PC-9 (cell line): Measurements from ENCODE around the gene MET. TPM values are rescaled to one million over a fixed set of nuclear protein-coding genes. Genes with fewer than 3 reads are reported as not detected.

Source experiments
- BruUV-seq: library from RNA; stranded (reverse); fragments of 400-500 nt; replicated peaks from 2 replicates; lab custom pipeline; 2021; lab: Mats Ljungman, UMichigan
- CTCF ChIA-PET: fragments of 300-600 bp; sonication (Branson Sonifier 250); formaldehyde crosslinking; loops from one replicate; lab custom pipeline; 2022; ENCODE audit warnings: antibody characterized with exemption; lab: Charles Lee
- POLR2A ChIA-PET: fragments of 300-600 bp; sonication (Branson Sonifier 250); formaldehyde crosslinking; loops from one replicate; lab custom pipeline; 2022; ENCODE audit warnings: antibody characterized with exemption; ENCODE audit not compliant: unreplicated experiment; lab: Charles Lee
- DNase-seq, 2 experiments: peaks; one replicate each; pipeline versions ENCODE4 v3.0.0 to v3.0.0-alpha.2; 2015 to 2022; ENCODE audit warnings: mixed read lengths in 1 of 2
- H2AFZ ChIP-seq: fragments of 200-600 bp; sonication (generic); 2 replicates; pipeline ENCODE4 v1.8.1; 2017; ENCODE audit warnings: antibody characterized with exemption
- H3F3A ChIP-seq: fragments of 200-600 bp; sonication (generic); 2 replicates; pipeline ENCODE4 v1.8.1; 2017; ENCODE audit warnings: antibody characterized with exemption, mild to moderate bottlenecking, low read depth; ENCODE audit not compliant: insufficient read depth
- H3K27ac ChIP-seq: fragments of 200-600 bp; sonication (generic); 2 replicates; pipeline ENCODE4 v1.6.1; 2016; ENCODE audit warnings: mixed run types
- H3K27me3 ChIP-seq: fragments of 200-600 bp; sonication (generic); 2 replicates; pipeline ENCODE4 v1.6.1; 2016; ENCODE audit warnings: low read depth, mixed run types; ENCODE audit not compliant: insufficient read depth
- H3K36me3 ChIP-seq: fragments of 200-600 bp; sonication (generic); 2 replicates; pipeline ENCODE4 v1.6.1; 2016; ENCODE audit warnings: low read depth, mixed run types
- H3K4me1 ChIP-seq: fragments of 200-600 bp; sonication (generic); replicated peaks from 2 replicates; pipeline ENCODE4 v1.6.1; 2016; ENCODE audit warnings: mixed run types; ENCODE audit not compliant: insufficient read depth
- H3K4me2 ChIP-seq: fragments of 200-600 bp; sonication (generic); 2 replicates; pipeline ENCODE4 v1.6.1; 2017; ENCODE audit warnings: mixed run types
- H3K4me3 ChIP-seq: fragments of 200-600 bp; sonication (generic); 2 replicates; pipeline ENCODE4 v1.6.1; 2016; ENCODE audit warnings: mixed run types
- H3K79me2 ChIP-seq: fragments of 200-600 bp; sonication (generic); 2 replicates; pipeline ENCODE4 v1.6.1; 2017; ENCODE audit warnings: low read depth, mixed run types
- H3K9me2 ChIP-seq: fragments of 200-600 bp; sonication (generic); 2 replicates; pipeline ENCODE4 v1.8.1; 2017; ENCODE audit warnings: mild to moderate bottlenecking; ENCODE audit not compliant: insufficient read depth
- H3K9me3 ChIP-seq: fragments of 200-600 bp; sonication (generic); 2 replicates; pipeline ENCODE4 v1.8.1; 2016; ENCODE audit warnings: low read depth; ENCODE audit not compliant: insufficient read depth
- H4K20me1 ChIP-seq: fragments of 200-600 bp; sonication (generic); 2 replicates; pipeline ENCODE4 v1.8.1; 2017; ENCODE audit not compliant: insufficient read depth
- EZH2 ChIP-seq: fragments of 200-600 bp; sonication (generic); IDR thresholded peaks from 2 replicates; pipeline ENCODE4 v1.8.0; 2017; ENCODE audit warnings: antibody characterized with exemption, low read depth
- intact Hi-C: fragments of 100-400 bp; cut with micrococcal nuclease; formaldehyde crosslinking; loops from one replicate; pipeline ENCODE4 v1.10.0; 2022; ENCODE audit not compliant: unreplicated experiment
- total RNA-seq: library from RNA; stranded (reverse); gene quantifications from 2 replicates; pipeline ENCODE4 v1.2.3, GENCODE V29; 2021
- TF ChIP-seq, protein P1 (sequence below): fragments of 200-600 bp; sonication (generic); conservative IDR thresholded peaks from 2 replicates; pipeline ENCODE4 v1.6.1; 2017; ENCODE audit warnings: mixed run types, antibody characterized with exemption, mild to moderate bottlenecking, moderate library complexity

Gene MET
- total RNA-seq, 1 experiment from 2014 or later = 287 TPM

GRCh38 chr7:116752305-116753074 lies 80.5 kb downstream of the MET start:
- DNase-seq = no peak
- POLR2A ChIA-PET = no interaction called here
- Histone ChIP-seq H3K36me3 (0 out of 2 replicates have a peak, but pooled peaks cover 4% of the 10 kb centered on the region), H3K4me2 (no peak overlapping the region), H4K20me1 (no peaks in the 10 kb centered on the region), H3K9me3 (no peaks in the 10 kb centered on the region), H3K79me2 (no peaks in the 10 kb centered on the region), H3K9me2 (no peaks in the 10 kb centered on the region), H3K4me1 (no peaks in the 10 kb centered on the region), H3K4me3 (no peak overlapping the region), H3K27ac (no peak overlapping the region), H3K27me3 (no peaks in the 10 kb centered on the region), H3F3A (no peaks in the 10 kb centered on the region), H2AFZ (no peak overlapping the region)
- TF ChIP-seq EZH2 = no peak
- TF ChIP-seq, protein P1, sequence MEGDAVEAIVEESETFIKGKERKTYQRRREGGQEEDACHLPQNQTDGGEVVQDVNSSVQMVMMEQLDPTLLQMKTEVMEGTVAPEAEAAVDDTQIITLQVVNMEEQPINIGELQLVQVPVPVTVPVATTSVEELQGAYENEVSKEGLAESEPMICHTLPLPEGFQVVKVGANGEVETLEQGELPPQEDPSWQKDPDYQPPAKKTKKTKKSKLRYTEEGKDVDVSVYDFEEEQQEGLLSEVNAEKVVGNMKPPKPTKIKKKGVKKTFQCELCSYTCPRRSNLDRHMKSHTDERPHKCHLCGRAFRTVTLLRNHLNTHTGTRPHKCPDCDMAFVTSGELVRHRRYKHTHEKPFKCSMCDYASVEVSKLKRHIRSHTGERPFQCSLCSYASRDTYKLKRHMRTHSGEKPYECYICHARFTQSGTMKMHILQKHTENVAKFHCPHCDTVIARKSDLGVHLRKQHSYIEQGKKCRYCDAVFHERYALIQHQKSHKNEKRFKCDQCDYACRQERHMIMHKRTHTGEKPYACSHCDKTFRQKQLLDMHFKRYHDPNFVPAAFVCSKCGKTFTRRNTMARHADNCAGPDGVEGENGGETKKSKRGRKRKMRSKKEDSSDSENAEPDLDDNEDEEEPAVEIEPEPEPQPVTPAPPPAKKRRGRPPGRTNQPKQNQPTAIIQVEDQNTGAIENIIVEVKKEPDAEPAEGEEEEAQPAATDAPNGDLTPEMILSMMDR = no peak
- CTCF ChIA-PET = no interaction called here
- no TSS peak for BruUV-seq
- intact Hi-C loops = no loop called here

- CTCF ChIA-PET = no interaction called here
These were observed 81.1 kb downstream of the MET start for GRCh38 chr7:116753130-116753529.

DNA sequence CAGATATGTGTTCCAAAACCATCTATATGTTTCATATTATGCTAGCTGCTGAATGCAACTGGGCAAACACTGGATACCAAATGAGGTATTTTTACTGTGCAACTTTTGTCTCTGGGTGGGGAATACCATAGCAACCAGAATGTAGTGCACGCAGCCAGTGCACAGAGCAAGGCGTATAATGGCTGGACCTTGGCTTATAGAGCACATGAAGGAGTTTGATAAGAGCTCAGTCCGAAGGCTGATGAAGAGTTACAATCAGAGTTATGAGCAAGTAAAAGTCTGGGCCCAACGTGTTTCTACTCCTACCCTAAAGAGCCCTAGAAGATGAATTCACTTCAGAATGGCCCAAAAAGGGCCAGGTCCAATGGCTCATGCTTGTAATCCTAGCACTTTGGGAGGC lies 82.2 kb downstream of the MET start:
- intact Hi-C loops = no loop called here
- Histone ChIP-seq H4K20me1 (no peaks in the 10 kb centered on the region), H3K4me3 (no peak overlapping the region), H3K27me3 (no peaks in the 10 kb centered on the region), H2AFZ (no peak overlapping the region), H3K9me2 (no peaks in the 10 kb centered on the region), H3F3A (no peaks in the 10 kb centered on the region), H3K9me3 (no peaks in the 10 kb centered on the region), H3K4me2 (no peak overlapping the region), H3K4me1 (no peaks in the 10 kb centered on the region), H3K79me2 (no peaks in the 10 kb centered on the region), H3K27ac (no peak overlapping the region), H3K36me3 (peaks cover 17% of the 10 kb centered on the region; the same call in 1 of the 2 replicates)
- DNase-seq = no peak
- no TSS peak for BruUV-seq
- POLR2A ChIA-PET = no interaction called here
- CTCF ChIA-PET = no interaction called here
- TF ChIP-seq EZH2 = no peak
- TF ChIP-seq, protein P1 = no peak

More at GRCh38 chr7:116753130-116753529, 81.1 kb downstream of the MET start:
- DNase-seq = no peak
- POLR2A ChIA-PET = no interaction called here
- intact Hi-C loops = no loop called here
- Histone ChIP-seq H3K4me3 (no peak overlapping the region), H3K36me3 (peaks cover 10% of the 10 kb centered on the region; the same call in 1 of the 2 replicates), H3K4me1 (no peaks in the 10 kb centered on the region), H2AFZ (no peak overlapping the region), H3K27me3 (no peaks in the 10 kb centered on the region), H3K27ac (no peak overlapping the region), H3K9me2 (no peaks in the 10 kb centered on the region), H3K4me2 (no peak overlapping the region), H4K20me1 (no peaks in the 10 kb centered on the region), H3K79me2 (no peaks in the 10 kb centered on the region), H3F3A (no peaks in the 10 kb centered on the region), H3K9me3 (no peaks in the 10 kb centered on the region)
- BruUV-seq = no TSS peak
- TF ChIP-seq, protein P1 = no peak
- TF ChIP-seq EZH2 = no peak
